HG02763 (cell line): Measurements from ENCODE around the gene SSBP3.

ENCODE experiments used
- ATAC-seq: cut with Tn5 transposase; IDR thresholded peaks from one replicate; pipeline ENCODE4 v1.9.1; 2021; ENCODE audit warnings: mild to moderate bottlenecking, moderate library complexity; ENCODE audit not compliant: unreplicated experiment

SSBP3 gene

DNA sequence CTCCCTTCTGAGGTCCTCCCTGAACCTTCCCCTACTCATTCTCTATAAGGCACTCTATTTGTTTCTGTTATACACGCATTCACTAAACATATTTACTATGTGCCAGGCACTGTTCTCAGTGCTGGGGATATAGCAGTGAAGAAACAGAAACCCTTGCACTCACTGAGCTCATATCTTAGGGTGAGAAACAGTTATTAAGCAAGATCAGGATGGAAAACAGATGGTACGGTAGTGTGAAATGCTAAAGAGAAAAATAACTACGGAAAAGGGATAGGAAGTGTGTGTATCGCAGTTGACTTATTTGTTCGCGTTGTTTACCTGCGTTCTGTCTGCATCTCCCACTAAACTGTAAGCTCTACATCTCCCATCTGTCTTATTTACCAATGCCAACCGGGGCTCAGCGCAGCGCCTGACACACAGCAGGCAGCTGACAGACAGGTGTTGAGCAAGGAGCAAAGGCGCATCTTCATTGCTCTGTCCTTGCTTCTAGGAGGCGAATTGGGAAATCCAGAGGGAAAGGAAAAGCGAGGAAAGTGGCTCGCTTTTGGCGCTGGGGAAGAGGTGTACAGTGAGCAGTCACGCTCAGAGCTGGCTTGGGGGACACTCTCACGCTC, 206.9 kb downstream of the SSBP3 start:
- ATAC-seq: no peak

DNA sequence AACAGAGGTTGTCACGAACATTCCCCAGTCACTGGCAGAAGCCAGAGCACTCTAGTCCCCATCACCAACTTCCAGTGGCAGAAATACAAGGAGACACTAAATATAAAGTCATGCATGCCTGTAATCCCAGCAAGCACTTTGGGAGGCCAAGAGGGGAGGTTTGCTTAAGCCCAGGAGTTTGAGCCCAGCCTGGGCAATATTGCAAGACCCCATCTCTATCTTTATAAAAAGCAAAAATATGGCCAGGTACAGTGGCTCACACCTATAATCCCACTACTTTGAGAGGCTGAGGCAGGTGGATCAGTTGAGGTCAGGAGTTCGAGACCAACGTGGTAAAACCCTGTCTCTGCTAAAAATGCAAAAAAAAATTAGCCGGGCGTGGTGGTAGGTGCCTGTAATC, 212.7 kb downstream of the SSBP3 start:
- ATAC-seq: no peak

DNA sequence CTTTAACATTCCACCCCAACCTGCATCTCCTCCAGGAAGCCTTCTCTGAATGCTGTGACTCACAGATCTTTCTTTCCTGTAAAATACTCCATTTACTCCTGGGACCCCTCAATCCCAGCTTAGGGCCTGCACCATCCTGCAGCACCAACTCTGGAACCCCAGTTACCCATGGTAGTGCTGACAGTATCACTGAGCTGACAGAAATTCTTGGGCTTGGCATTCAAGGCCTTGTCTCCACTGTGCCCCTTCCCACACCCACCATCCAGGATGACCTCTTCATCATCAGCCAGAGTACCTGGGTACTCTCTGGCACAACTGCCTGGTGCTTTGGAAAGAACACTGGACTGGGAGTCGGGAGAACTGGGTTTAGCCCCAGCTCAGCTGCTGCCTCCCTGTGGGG, 214.7 kb downstream of the SSBP3 start:
- no peak for ATAC-seq

DNA sequence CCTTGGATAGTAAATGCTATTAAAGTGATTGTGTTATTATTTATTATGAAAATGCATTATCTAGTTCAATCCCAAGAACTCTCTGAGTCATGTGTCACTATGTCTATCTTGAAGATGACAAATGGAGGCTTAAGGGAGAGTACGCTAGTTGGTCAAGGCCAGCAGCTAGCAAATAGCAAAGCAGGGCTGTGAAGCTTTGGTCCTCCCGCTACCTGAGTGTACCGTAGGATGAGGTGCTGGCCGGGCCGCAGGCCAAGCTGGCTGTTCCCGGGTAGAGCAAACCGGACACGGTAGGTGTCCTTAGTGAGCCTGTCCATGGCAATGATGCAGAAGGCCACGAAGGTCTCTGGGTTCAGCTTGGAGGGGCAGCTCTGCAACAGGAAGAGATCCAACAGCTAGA, 215.7 kb downstream of the SSBP3 start:
- no peak for ATAC-seq

DNA sequence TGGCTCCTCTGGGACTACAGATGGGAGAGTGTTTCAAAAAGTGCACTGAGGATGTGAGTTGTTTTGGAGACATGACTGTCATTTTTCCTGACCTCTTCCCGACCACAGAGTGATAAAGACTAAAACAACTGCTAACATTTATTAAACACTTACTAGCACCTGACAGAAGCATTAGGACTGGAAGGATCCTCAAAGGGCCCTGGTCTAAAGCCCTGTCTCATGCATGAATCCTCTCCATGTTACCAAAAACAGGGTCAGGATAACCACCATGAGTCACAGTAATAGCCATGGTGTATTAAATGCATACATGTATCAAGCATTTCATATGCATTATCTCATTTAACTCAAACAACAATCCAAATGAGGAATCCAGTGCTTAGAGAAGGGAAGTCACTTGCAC, 217.9 kb downstream of the SSBP3 start:
- ATAC-seq: no peak

DNA sequence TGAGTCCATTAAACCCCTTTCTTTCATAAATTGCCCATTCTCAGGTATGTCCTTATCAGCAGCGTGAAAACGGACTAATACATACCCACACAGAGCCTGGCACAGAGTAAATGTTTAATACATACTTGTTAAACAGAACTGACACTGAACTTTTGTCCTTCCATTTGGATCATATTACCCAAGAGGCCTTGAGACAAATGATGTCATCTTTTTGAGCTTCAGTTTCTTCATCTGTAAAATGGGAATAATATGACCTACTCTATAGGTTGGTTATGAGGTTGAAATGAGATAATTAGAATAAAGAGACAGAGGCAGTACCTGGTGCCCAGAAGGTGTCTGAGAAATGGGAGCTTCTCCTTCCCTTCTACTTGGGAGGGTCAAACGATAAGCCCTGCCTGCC, 220.1 kb downstream of the SSBP3 start:
- no peak for ATAC-seq

DNA sequence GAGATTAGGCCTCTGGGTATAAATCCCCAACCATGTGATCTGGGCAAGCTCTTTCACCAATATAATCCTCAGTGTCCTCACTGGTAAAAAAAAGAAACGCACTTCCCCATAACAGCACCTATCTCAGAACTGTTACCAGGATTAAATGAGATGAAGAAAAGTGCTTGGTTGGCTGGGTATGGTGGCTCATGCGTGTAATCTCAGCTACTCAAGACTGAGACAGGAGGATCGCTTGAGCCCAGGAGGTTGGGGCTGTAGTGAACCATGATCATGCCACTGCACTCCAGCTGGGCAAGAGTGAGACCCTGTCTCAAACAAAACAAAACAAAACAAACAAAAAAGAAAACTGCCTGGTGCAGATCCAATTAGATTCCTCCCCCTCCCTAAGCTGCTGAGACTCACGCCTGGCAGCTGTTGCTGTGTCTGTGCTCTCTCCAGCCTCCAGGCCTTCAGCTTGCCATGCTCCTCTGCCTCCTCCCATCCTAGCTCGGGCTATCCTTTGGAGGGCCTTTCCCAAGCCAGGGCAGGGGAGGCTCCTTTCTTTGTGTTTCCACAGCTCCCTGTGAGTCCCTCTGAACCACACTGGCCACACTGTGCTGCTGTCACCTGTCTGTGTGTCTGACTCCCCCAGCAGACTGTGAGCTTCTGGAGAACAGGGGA, 225.4 kb downstream of the SSBP3 start:
- ATAC-seq: no peak

DNA sequence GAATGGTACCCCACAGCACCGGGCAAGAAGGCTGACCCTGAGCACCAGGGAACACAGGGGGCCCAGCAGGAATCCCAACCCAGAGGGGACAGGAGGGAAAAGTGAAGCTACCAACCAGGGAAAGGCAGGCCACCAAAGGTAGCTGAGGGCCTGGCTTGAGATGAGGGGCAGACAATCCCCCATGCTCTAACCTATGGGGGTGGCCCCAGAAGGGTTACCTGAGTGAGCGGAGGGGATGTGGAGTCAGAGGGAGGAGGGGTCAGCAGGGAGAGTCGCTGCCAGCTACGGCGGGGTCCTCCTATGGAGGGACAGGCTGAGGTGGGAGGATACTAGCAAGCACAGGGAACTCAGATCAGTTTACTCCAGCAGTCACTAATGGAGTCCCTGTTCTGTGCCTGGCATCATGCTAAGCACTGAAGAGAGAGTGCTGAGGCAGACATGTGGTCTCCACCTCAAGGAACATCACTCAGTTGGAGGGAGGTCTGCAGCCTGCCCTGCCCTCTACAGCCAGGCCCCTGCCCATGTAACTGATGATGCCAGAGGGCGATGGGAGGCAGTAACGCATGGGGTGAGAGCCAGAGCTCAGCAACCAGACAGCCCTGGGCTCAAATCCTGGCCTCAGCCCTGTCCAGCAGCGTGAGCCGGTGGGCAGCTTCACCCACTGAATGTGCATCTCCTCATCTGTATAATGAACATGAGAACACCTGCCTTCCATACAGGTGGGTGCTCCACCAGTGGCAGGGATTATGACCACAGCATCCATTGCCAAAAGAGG, 227.7 kb downstream of the SSBP3 start:
- ATAC-seq: no peak

DNA sequence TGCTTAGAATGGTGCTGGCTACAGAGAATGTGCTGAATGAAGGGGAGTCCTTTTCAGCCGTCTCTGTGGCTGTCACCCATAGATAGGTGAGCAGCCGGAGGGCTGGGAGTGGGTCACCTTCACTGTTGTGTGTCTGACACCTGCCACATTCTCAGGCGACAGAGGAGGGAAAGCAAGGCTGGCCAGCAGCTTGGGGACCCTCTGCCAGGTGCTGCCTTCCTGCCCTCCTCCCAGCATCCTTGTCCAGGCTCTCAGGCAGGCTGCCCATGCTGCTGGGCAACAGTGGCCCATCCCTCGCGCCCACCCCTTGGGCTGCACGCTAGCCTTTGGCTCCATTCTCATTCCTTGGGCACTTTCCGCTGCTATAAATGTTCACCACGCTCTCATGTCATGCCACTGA, 228.5 kb downstream of the SSBP3 start:
- no peak for ATAC-seq

DNA sequence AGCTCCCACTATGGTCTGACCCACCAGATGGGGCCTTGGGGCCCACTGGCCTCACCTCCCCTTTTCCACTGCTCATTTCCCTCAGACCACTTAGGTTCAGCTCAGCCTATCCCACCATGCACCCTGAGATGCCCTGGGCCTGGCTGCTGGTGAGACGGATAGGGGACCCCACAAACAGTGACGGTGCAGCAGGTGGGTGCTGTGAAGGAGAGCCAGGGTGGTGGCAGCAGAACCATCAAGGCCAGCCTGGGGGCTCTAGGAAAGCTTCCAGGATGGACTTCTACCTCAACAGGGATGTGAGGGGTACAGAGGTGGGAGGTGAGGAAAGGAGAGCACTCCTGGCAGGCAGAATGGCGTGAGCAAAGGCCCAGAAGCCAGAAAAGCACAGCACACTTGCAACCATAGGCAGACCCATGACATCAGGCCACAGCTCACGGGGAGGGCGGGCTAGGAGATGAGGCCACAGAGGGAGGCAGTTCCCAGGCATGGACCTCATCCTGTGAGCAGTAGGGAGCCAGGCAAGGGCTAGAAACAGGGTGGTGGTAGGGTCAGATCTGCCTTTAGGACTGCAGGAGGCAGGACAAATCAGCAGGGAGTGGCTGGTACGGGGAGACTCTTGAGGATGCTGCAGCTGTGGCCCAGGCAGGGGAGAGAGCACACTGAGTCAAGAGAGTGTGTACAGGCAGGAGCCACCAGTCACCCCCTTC, 229.4 kb downstream of the SSBP3 start:
- ATAC-seq: no peak
